HG03139 (cell line): ENCODE data around the gene ZNF74.
"Not testable (repeated sequence)": the region's sequence is repeated elsewhere in the genome, so short reads cannot be mapped to it uniquely, and the experiment has no call there.

Experiments used
- ATAC-seq: cut with Tn5 transposase; IDR thresholded peaks from one replicate; pipeline ENCODE4 v1.9.1; 2021; ENCODE audit not compliant: unreplicated experiment

Gene ZNF74

DNA sequence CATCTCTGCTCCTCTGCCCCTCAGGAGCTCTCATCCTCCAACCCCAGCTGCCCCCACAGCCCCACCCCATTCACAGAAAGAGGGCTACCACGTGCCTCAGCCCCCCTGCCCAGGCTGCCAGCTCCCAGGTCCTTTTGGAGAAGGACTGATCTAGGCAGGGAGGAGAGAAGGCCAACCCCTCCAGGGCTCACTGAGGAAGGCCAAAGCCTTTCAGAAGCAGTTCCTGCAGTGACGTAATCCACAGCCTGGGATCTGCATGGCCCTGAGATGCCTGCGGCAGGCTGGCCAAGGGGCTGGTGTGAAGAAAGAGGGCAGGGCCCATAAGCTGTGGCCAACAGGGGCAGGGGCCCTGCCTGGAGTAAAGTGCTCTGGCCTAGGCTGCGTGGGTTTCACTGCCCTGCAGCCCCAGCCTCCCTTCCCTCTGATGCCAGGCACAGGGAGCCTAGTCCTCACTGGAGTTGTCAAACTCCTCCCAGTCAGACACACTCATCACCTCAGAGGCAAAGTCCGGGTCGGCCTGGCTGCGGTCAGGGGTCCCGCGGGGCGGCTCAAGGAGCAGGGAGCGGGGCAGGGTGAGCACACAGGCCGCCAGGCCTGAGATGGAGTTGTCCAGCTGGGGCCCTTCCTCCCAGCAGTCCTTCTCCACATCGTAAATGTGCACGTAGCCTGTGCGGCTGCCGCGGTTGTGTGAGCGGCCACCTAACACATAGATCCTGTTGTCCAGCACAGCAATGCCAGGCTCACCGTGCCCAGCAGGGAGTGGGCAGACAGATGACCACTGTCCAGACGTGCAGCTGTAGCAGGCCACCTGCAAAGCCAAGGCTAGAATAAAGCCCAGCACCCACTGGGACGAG, 47.9 kb downstream of the ZNF74 start:
- ATAC-seq: no peak

DNA sequence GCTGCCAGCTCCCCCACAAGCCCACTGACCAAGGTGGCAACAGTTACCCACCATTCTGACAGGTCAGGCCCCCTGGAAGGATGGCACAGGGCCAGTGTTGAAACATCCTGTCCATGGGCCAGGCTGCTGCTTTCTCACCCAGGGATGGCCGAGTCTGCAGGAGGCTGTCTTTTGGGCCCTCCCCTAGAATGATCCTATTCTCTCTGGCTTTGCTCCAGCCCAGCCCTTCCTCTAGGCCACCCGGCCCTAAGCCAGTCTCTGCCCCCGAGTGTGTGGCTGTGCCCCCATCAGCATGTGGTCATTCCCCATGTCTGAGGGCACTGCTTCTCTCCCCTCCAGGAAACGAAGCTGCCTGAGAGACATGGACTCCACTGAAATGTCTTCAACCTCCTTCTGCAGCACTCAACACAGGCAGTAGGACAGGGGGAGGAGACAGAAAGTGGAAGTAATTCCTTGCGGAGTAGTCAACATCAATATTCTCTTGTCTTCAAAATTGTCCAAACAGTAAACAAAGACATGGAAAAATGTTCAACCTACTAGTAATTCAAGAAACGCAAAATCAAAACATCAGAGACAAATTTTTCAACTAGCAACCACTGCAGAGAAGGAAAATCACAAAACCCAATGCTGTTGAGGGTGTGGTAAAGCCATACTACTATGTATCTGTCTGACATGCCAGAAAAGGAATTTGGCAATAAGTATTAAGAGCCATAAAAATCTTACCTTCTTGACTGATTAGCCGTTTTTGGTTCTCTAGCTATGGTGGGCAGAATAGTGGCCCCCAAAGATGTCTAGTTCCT, 48.7 kb downstream of the ZNF74 start:
- no peak for ATAC-seq

DNA sequence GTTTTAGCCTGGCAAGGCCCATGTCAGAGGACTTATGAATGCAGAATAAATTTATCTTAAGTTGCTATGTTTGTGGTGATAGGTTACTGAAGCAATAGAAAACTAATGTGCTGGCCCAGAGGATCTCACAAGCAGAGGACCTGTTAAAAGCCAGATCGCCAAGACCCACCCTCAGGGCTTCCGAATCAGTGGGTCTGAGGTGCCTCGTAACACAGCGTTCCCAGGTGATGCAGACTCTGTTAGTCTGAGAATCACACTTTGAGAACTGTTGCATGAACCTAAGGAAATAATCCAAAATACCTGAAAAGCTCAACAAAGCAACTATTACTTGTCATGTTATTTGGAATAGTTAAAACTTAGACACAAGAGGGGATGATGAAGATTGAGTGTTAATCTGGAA, 50.4 kb downstream of the ZNF74 start:
- ATAC-seq: no peak

DNA sequence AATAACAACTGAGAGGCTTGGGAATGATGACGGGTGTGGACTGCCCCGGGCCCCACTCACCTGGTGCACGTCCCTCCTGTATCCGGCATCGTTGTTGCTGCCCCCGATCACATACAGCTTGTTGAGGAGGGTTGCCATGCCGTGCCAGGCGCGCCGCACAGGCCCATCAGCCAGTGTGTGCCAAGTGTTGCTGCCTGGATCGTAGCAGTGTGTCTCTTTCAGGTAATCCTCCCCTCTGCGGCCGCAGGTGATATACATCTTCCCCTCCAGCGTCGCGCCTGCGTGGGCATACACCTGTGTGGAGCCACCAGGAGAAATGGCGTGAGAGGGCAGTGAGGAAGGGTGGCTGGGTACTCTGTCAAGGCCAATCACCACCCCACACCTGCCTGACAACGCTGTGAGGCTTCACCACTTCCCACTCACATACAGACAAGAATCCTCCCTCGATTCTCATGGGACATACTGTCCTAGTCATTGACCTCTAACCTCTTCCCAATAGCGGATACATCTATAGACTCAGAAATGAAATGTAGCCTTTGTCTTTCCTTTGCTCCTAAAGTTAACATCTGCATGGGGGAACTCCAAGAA, 52.5 kb downstream of the ZNF74 start:
- ATAC-seq: no peak

DNA sequence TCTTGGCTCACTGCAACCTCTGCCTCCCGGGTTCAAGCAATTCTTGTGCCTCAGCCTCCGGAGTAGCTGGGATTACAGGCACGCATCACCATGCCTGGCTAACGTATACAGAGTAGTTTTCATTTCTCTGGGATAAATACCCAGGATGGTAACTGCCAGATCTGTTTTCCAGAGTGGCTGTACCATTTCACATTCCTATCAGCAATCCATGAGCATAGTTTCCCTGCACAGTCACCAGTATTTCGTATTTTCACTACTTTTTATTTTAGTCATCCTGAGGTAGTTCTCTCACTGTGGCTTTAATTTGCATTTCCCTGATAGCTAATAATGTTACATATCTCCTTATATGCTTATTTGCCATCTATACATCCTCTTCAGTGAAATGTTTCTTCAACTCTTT, 54.7 kb downstream of the ZNF74 start:
- no peak for ATAC-seq

DNA sequence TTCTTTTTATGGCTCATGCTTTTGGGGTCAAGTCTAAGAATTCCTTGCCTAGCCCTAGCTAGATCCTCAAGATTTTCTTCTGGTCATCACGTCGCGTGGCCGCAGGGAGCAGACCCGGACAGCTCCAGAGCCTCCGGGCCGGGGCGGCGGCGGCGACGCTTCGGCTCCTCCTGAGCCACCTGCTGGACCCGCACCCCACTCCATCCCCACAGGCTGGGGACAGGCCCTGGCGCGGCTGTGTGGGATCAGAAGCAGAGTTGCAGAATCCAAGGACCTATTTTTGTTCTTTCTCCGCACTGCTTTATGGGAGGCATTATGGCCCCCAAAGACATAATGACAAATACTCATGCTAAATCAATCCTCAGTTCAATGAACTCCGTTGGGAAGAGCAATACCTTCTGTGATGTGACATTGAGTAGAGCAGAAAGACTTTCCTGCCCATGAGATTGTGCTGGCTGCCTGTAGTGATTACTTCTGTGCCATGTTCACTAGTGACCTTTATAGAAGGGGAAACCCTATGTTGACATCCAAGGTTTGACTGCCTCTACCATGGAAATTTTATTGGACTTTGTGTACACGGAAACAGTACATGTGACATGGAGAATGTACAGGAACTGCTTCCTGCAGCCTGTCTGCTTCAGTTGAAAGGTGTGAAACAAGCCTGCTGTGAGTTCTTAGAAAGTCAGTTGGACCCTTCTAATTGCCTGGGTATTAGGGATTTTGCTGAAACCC, 56.0 kb downstream of the ZNF74 start:
- no peak for ATAC-seq

DNA sequence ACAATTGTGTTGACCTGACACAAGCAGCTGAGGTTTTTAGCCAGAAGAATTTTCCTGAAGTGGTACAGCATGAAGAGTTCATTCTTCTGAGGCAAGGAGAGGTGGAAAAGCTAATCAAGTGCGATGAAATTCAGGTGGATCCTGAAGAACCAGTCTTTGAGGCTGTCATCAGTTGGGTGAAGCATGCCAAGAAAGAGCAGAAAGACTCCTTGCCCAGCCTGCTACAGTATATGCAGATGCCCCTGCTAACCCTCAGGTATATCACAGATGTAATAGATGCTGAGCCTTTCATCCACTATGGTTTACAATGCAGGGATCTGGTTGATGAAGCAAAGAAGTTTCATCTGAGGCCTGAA, 56.6 kb downstream of the ZNF74 start:
- ATAC-seq: no peak

DNA sequence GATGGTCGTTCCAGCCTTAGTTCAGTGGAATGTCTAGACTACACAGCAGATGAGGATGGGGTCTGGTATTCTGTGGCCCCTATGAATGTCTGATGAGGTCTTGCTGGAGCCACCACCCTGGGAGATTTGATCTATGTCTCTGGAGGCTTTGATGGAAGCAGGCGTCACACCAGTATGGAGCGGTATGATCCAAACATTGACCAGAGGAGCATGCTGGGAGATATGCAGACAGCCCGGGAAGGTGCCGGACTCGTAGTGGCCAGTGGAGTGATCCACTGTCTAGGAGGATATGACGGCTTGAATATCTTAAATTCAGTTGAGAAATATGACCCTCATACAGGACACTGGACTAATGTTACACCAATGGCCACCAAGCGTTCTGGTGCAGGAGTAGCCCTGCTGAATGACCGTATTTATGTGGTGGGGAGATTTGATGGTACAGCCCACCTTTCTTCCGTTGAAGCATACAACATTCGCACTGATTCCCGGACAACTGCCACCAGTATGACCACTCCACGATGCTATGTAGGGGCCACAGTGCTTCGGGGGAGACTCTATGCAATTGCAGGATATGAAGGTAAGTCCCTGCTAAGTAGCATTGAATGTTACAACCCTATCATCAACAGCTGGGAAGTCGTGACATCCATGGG, 57.3 kb downstream of the ZNF74 start:
- ATAC-seq: not testable (repeated sequence)

DNA sequence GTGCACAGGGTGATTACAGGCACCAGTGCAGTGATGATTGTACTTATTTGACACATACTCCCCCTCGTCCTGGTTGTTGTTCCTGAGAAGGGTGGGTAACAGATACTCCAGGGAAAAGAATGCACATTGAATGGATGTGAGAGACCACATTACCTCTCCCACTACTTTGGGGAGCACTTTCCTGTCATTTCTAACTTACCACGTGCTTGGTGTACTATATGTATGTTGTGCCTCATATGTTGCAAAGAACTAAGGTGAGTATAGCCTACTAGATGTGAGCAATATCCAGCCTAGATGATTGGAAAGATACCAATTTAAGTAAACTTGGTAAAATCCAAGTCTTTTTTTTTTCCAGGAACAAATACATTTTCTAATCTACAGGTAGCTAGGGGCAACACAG, 58.0 kb downstream of the ZNF74 start:
- ATAC-seq: no peak

DNA sequence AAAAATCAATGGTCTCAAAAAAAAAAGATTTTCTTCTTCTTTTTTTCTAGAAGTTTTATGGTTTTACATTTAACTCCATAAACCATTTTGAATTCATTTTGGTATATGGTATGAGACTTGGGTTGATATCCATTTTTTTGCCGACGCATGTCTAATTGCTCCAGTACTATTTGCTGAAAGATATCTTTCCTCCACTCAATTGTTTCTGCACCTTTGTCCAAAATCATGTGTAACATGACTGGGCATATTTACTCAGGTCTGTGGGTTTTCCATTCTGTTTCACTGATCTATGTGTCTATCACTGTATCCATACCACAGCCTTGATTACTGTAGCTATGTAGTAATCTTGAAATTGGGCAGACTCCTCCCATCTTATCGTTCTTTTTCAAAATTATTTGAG, 59.3 kb downstream of the ZNF74 start:
- ATAC-seq: no peak

DNA sequence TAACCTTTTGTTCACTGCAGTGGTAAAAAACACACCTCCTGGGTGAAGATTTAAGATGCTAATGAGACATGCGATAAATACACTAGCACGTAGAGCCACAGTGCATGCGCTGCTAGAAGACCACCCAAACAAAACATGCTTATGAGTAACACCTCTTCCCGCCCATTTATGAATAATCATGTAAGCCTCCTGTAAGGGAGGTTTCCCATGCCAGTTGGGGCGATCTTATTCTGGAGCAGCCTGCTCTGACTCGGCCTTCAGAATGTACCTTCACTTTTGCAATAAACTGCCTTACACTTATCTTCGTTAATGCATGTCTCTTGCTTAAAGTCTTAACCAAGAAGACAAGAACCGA, 61.7 kb downstream of the ZNF74 start:
- ATAC-seq: no peak

DNA sequence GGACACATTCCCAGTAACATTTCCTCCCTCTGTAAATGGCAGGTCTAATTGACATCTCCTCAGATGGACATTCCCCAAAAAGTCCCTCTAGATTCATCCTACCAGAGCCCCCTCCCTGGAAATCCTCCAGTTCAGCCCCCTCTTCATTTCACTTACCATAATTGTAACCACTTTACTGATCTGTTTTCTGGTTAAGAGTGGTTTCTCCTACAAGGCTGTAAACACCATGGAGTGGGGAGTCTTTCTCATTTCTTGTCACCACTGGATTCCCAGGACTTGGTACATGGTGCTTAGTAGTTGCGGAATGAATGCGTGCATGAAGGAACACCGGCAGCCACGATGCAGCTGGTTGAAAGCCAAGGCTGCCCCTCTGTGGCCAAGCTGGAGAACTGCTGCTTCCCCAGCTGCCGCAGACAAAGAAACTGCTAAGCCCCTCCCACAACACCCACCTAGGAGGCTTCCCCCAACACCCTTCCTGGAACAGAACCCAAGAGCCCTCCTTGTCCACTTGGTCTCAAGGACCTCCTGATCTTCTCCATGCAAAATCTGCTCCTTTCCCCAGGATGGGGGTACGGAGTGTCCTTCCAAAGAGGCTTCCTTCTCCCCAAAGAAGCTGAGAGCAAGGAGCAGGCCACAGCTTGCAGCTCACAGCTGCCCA, 62.2 kb downstream of the ZNF74 start:
- ATAC-seq: peak; percentile 58

DNA sequence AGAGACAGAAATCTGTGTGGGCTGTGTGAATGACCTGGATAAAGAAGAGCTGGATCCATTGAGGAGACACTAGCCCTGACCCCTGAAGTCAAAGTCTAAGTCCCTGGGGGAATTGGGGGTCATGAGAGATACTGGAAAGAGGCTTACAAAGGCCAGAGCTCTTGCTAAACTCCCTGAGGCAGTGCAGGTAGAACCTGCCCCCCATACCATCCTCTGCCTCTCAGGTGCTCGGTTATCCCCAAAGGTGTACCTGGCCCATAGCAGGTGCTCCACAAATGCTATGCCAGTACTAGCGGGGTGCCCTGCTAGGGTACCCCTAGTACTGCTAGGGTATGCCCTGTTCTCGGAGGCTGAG, 62.7 kb downstream of the ZNF74 start:
- ATAC-seq: no peak

DNA sequence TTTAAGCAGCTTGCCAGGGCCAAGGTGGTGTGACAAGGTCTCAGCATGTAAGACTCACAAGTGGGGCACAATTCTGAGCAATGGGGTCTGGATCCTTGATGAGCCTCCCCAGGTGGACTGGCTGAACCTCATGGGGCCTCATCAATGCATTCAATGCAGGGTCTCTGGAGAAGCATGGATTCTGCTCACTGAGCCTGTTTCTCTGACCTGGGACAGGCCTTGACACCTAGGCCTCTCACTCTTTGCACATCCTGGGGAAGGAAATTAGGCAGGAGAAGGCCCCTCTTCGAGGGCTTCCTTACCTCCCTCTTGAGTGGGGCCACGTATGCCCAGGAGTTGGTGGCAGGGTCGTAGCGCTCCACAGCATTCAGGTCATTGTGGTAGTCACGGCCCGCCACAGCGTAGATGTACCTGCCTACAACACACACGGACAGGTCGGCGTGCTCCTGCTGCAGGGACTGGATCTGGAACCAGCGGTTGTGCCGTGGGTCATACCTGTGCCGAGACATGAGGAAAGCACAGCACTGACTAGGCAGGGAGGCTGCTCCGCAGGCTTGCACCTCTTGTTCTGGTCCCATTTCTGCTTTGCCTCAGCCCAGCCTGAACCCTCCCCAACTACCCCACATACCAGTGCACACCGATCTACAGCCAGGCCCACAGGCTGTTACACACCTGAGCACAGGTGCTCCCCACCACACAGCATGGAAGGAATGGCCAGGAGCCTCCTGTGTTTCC, 63.7 kb downstream of the ZNF74 start:
- no peak for ATAC-seq
